K562 (cell line): ENCODE measurements around the gene EFCAB8. TPM values are rescaled to one million over a fixed set of nuclear protein-coding genes. Genes with fewer than 3 reads are reported as not detected.

Experiments used
- ATAC-seq: fragments of 200-7000 bp; cut with Tn5 transposase; 3 replicates; pipeline ENCODE4 v1.9.1; 2020; ENCODE audit warnings: moderate library complexity
- BruUV-seq: library from RNA; stranded (reverse); fragments of 400-500 nt; replicated peaks from 2 replicates; lab custom pipeline; 2021; lab: Mats Ljungman, UMichigan
- CTCF ChIA-PET: fragments of 300-600 bp; formaldehyde crosslinking; extraction: SDS; loops from one replicate; lab custom pipeline; 2021; ENCODE audit warnings: low intra/inter-chr PET ratio; lab: Yijun Ruan, JAX
- POLR2A ChIA-PET: fragments of 300-600, 350-650 bp; sonication (Branson Sonifier 250); formaldehyde crosslinking; extraction: SDS; loops from one replicate; lab custom pipeline; 2021; ENCODE audit warnings: antibody characterized with exemption, inconsistent platforms; lab: Yijun Ruan, JAX
- DNase-seq, 4 experiments: peaks; one replicate each; pipeline versions ENCODE4 v3.0.0 to v3.0.0-alpha.2; 2011 to 2018; ENCODE audit warnings: low spot score in 3 of 4, mixed read lengths in 3 of 4; ENCODE audit errors: extremely low read depth in 1 of 4
- FAIRE-seq: peaks from 2 replicates; lab custom pipeline; 2011; peaks lifted over from hg19 to GRCh38; lab: Jason Lieb, UNC
- H2AFZ ChIP-seq: 2 replicates; pipeline ENCODE4 v1.6.0; 2011; ENCODE audit warnings: low read depth, low read length, control low read depth, inconsistent platforms
- H3K27ac ChIP-seq: fragments of 200-600 bp; 3 replicates; pipeline ENCODE4 v1.8.0; 2011; ENCODE audit warnings: low read depth, mild to moderate bottlenecking, control low read depth, inconsistent platforms, low read length, moderate library complexity, mixed read lengths; ENCODE audit errors: extremely low read depth
- H3K27me3 ChIP-seq, 2 experiments: fragments of 300-600 bp in 1 of 2; 2 replicates in 1 of 2; 3 replicates in 1 of 2; pipeline versions ENCODE4 v1.6.0 to v1.8.0; 2011; ENCODE audit warnings: inconsistent platforms in 2 of 2, low read length in 2 of 2, mild to moderate bottlenecking in 1 of 2, mixed read lengths in 1 of 2, moderate library complexity in 1 of 2; ENCODE audit not compliant: control insufficient read depth in 2 of 2, insufficient read depth in 2 of 2
- H3K36me3 ChIP-seq: fragments of 300-600 bp; 3 replicates; pipeline ENCODE4 v1.8.0; 2011; ENCODE audit warnings: mild to moderate bottlenecking, low read length, inconsistent platforms; ENCODE audit not compliant: control insufficient read depth, insufficient read depth
- H3K4me1 ChIP-seq, 2 experiments: fragments of 200-600 bp in 1 of 2; replicated peaks in 1 of 2; 2 replicates in 1 of 2; 3 replicates in 1 of 2; pipeline versions ENCODE4 v1.5.1 to v1.8.0; 2011; ENCODE audit warnings: inconsistent platforms in 2 of 2, low read length in 2 of 2, mild to moderate bottlenecking in 1 of 2, mixed read lengths in 1 of 2, moderate library complexity in 1 of 2; ENCODE audit not compliant: control insufficient read depth in 2 of 2, insufficient read depth in 2 of 2
- H3K4me2 ChIP-seq: 2 replicates; pipeline ENCODE4 v1.6.1; 2011; ENCODE audit warnings: low read length, control low read depth, inconsistent platforms, mixed read lengths; ENCODE audit not compliant: insufficient read depth
- H3K4me3 ChIP-seq: fragments of 200-600 bp; sonication (generic), shearing (Covaris generic); 2 replicates; pipeline ENCODE4 v1.5.1; 2016; ENCODE audit warnings: control low read depth, inconsistent platforms
- H3K79me2 ChIP-seq: fragments of 200-600 bp; 3 replicates; pipeline ENCODE4 v1.8.0; 2011; ENCODE audit warnings: low read length, inconsistent platforms; ENCODE audit not compliant: control insufficient read depth, insufficient read depth
- H3K9ac ChIP-seq, 2 experiments: 2 replicates each; pipeline versions ENCODE4 v1.6.0 to v1.6.1; 2011; ENCODE audit warnings: low read depth in 2 of 2, low read length in 2 of 2, control low read depth in 1 of 2, inconsistent platforms in 1 of 2, mild to moderate bottlenecking in 1 of 2, mixed read lengths in 1 of 2; ENCODE audit not compliant: insufficient read depth in 1 of 2
- H3K9me1 ChIP-seq: one replicate; pipeline ENCODE4 v1.6.0; 2011; ENCODE audit warnings: inconsistent platforms, mild to moderate bottlenecking, low read length, moderate library complexity; ENCODE audit not compliant: control insufficient read depth, insufficient read depth
- H3K9me3 ChIP-seq: replicated peaks from 2 replicates; pipeline ENCODE4 v1.5.1; 2011; ENCODE audit warnings: low read depth, low read length, inconsistent platforms; ENCODE audit not compliant: control insufficient read depth, insufficient read depth
- H4K20me1 ChIP-seq: replicated peaks from 2 replicates; pipeline ENCODE4 v1.6.1; 2011; ENCODE audit warnings: low read length, inconsistent platforms, mixed read lengths; ENCODE audit not compliant: control insufficient read depth, insufficient read depth
- BCL6 ChIP-seq: fragments of 250-450 bp; sonication (Bioruptor Pico); IDR thresholded peaks from 2 replicates; pipeline ENCODE4 v1.4.0; 2020
- HLTF ChIP-seq: fragments of 450-650 bp; IDR thresholded peaks from 2 replicates; pipeline ENCODE4 v1.6.1; 2016
- LEF1 ChIP-seq: fragments of 450-650 bp; IDR thresholded peaks from 2 replicates; pipeline ENCODE4 v1.6.1; 2016; ENCODE audit warnings: mild to moderate bottlenecking
- MED1 ChIP-seq: sonication (generic); formaldehyde crosslinking; IDR thresholded peaks from 2 replicates; pipeline ENCODE4 v1.8.1; 2023; ENCODE audit warnings: missing genetic modification reagents, borderline replicate concordance
- RAD21 ChIP-seq, 2 experiments: fragments of 250-450 bp in 1 of 2; fragments of 450-650 bp in 1 of 2; sonication (Bioruptor Pico) in 1 of 2; formaldehyde crosslinking in 1 of 2; IDR thresholded peaks in 1 of 2; conservative IDR thresholded peaks in 1 of 2; 2 replicates each; pipeline versions ENCODE4 v1.4.0 to v1.8.0; 2020 to 2022; ENCODE audit warnings: mild to moderate bottlenecking in 2 of 2, moderate library complexity in 1 of 2
- SIX5 ChIP-seq, 2 experiments: IDR thresholded peaks; 2 replicates each; pipeline ENCODE4 v1.6.1; 2011; ENCODE audit warnings: low read length in 2 of 2, borderline replicate concordance in 1 of 2, low read depth in 1 of 2, mild to moderate bottlenecking in 1 of 2, moderate library complexity in 1 of 2; ENCODE audit not compliant: insufficient read depth in 1 of 2
- SMARCA4 ChIP-seq: fragments of 450-650 bp; IDR thresholded peaks from 2 replicates; pipeline ENCODE4 v1.6.1; 2016
- TAF15 ChIP-seq: fragments of 200-400 bp; formaldehyde crosslinking; IDR thresholded peaks from 2 replicates; pipeline ENCODE4 v1.6.1; 2017; ENCODE audit warnings: mild to moderate bottlenecking, low read depth, low read length, moderate library complexity
- ZEB2 ChIP-seq: fragments of 450-650 bp; IDR thresholded peaks from 2 replicates; pipeline ENCODE4 v1.6.1; 2016
- ZNF224 ChIP-seq: sonication (generic); formaldehyde crosslinking; IDR thresholded peaks from 2 replicates; pipeline ENCODE4 v1.8.0; 2022; ENCODE audit warnings: mild to moderate bottlenecking, missing genetic modification reagents
- WGBS: fragments of 100-300 bp; shearing (Covaris generic); methylation state at CpG from one replicate; pipeline ENCODE4 v1.1.6; 2016; ENCODE audit warnings: low coverage, mixed read lengths; ENCODE audit not compliant: insufficient coverage; ENCODE audit errors: missing lambda C conversion rate; 5-methylcytosine and 5-hydroxymethylcytosine counted together
- in situ Hi-C: fragments of 300-500 bp; cut with MboI; formaldehyde crosslinking; loops from 4 replicates; pipeline ENCODE4 v1.15.0; 2018; ENCODE audit warnings: inconsistent platforms, mixed read lengths
- intact Hi-C: fragments of 100-400 bp; cut with micrococcal nuclease; formaldehyde crosslinking; loops from 2 replicates; pipeline ENCODE4 v1.14.2; 2022
- polyA plus RNA-seq, 8 experiments: library from polyadenylated mRNA; depleted of rRNA in 4 of 8; stranded (reverse) in 5 of 8; unstranded in 3 of 8; fragments of >200 nt; fragmentation: Nextera tagmentation in 2 of 8; fragmentation: Illumina TruSeq in 1 of 8; extraction: Ambion mirVana in 2 of 8; extraction: Trizol in 1 of 8; gene quantifications; 2 replicates each; pipeline versions ENCODE4 v1.2.1 to v1.2.3, GENCODE V29; 2011 to 2014; ENCODE audit warnings: inconsistent platforms in 1 of 8, missing spikeins in 1 of 8
- total RNA-seq, 7 experiments: library from RNA; depleted of rRNA in 6 of 7; stranded (reverse); fragments of >200 nt in 6 of 7; fragmentation: Illumina TruSeq in 2 of 7; extraction: Trizol in 2 of 7; gene quantifications; 2 replicates each; pipeline versions ENCODE4 v1.2.1 to v1.2.3, GENCODE V29; 2011 to 2021; ENCODE audit warnings: low replicate concordance in 1 of 7
- TF ChIP-seq, protein P1 (sequence below): fragments of 450-650 bp; IDR thresholded peaks from 2 replicates; pipeline ENCODE4 v1.6.1; 2016; ENCODE audit warnings: mild to moderate bottlenecking, moderate library complexity
- TF ChIP-seq, protein P2 (sequence below): sonication (generic); formaldehyde crosslinking; IDR thresholded peaks from 2 replicates; pipeline ENCODE4 v1.8.1; 2022; ENCODE audit warnings: missing genetic modification reagents

The EFCAB8 gene
- total and polyA plus RNA-seq, 9 of the 15 experiments (the other 6 are each of a cell fraction or from before 2014, with no cell fraction given) = 0.03 to 0.18 (median 0.11) TPM; not detected in 6

DNA sequence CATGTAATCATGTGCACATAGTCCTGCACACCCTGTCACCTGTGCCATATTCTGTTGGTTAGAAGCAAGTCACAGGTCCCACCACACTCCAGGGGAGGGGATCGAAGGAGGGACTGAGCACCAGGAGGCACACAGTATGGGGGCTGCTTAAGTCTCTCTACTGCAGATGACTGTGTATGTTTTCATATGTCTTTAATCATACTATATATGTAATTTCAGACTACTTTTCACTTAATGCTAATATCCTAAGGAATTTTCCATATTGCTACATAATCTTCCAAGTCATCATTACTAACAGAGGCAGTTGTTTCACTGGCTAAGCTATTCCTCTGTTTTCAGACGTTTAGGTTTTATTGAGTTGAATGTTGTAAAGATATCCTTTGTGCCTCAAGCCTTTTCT lies 10.8 kb downstream of the EFCAB8 start:
- FAIRE-seq (no peak), DNase-seq (no peak), ATAC-seq (no peak)
- ChIA-PET POLR2A (interaction anchor here (0.7 to 1.3 kb wide), 2 partner anchors 16 to 28 kb away, joined by 3 read pairs; no protein-coding TSS in a partner anchor), CTCF (no interaction called here)
- no TSS peak for BruUV-seq
- intact Hi-C loops = no loop called here
- H3K36me3 ChIP-seq = no peaks in the 10 kb centered on the region
- H3K4me1 ChIP-seq = no peaks in the 10 kb centered on the region
- H3K4me3 ChIP-seq = no peak overlapping the region
- H3K9me3 ChIP-seq = no peaks in the 10 kb centered on the region
- H3K27ac ChIP-seq = no peak overlapping the region
- peaks cover 14 to 38% of the 10 kb centered on the region in 2 experiments; a peak in 4 of 5 replicates for H3K27me3 ChIP-seq
- H2AFZ ChIP-seq = no peak overlapping the region
- in situ Hi-C loops = no loop called here
- H4K20me1 ChIP-seq = no peaks in the 10 kb centered on the region; the same call in 1 of the 2 replicates
- 8% methylated on average over 2 of the region's 2 CpGs for WGBS
- H3K79me2 ChIP-seq = no peaks in the 10 kb centered on the region
- no peak overlapping the region for H3K4me2 ChIP-seq
- no peak overlapping the region for H3K9ac ChIP-seq
- no peaks in the 10 kb centered on the region for H3K9me1 ChIP-seq
- TF ChIP-seq MED1 (CRISPR knock-in tag) (no peak), SIX5 (IDR thresholded peaks at IDR 0.05; ENCODE audit: borderline replicate concordance in 1 of 2, insufficient read depth in 1 of 2, low read depth in 1 of 2, low read length in 2 of 2) (no peak), SMARCA4 (no peak), ZEB2 (no peak), BCL6 (CRISPR knock-in tag) (no peak), HLTF (no peak), LEF1 (no peak), RAD21 (CRISPR knock-in tag; conservative IDR thresholded peaks at IDR 0.05 in 1 of 2, IDR thresholded peaks at IDR 0.05 in 1 of 2) (no peak), TAF15 (no peak), ZNF224 (CRISPR knock-in tag) (no peak)
- TF ChIP-seq, protein P1, sequence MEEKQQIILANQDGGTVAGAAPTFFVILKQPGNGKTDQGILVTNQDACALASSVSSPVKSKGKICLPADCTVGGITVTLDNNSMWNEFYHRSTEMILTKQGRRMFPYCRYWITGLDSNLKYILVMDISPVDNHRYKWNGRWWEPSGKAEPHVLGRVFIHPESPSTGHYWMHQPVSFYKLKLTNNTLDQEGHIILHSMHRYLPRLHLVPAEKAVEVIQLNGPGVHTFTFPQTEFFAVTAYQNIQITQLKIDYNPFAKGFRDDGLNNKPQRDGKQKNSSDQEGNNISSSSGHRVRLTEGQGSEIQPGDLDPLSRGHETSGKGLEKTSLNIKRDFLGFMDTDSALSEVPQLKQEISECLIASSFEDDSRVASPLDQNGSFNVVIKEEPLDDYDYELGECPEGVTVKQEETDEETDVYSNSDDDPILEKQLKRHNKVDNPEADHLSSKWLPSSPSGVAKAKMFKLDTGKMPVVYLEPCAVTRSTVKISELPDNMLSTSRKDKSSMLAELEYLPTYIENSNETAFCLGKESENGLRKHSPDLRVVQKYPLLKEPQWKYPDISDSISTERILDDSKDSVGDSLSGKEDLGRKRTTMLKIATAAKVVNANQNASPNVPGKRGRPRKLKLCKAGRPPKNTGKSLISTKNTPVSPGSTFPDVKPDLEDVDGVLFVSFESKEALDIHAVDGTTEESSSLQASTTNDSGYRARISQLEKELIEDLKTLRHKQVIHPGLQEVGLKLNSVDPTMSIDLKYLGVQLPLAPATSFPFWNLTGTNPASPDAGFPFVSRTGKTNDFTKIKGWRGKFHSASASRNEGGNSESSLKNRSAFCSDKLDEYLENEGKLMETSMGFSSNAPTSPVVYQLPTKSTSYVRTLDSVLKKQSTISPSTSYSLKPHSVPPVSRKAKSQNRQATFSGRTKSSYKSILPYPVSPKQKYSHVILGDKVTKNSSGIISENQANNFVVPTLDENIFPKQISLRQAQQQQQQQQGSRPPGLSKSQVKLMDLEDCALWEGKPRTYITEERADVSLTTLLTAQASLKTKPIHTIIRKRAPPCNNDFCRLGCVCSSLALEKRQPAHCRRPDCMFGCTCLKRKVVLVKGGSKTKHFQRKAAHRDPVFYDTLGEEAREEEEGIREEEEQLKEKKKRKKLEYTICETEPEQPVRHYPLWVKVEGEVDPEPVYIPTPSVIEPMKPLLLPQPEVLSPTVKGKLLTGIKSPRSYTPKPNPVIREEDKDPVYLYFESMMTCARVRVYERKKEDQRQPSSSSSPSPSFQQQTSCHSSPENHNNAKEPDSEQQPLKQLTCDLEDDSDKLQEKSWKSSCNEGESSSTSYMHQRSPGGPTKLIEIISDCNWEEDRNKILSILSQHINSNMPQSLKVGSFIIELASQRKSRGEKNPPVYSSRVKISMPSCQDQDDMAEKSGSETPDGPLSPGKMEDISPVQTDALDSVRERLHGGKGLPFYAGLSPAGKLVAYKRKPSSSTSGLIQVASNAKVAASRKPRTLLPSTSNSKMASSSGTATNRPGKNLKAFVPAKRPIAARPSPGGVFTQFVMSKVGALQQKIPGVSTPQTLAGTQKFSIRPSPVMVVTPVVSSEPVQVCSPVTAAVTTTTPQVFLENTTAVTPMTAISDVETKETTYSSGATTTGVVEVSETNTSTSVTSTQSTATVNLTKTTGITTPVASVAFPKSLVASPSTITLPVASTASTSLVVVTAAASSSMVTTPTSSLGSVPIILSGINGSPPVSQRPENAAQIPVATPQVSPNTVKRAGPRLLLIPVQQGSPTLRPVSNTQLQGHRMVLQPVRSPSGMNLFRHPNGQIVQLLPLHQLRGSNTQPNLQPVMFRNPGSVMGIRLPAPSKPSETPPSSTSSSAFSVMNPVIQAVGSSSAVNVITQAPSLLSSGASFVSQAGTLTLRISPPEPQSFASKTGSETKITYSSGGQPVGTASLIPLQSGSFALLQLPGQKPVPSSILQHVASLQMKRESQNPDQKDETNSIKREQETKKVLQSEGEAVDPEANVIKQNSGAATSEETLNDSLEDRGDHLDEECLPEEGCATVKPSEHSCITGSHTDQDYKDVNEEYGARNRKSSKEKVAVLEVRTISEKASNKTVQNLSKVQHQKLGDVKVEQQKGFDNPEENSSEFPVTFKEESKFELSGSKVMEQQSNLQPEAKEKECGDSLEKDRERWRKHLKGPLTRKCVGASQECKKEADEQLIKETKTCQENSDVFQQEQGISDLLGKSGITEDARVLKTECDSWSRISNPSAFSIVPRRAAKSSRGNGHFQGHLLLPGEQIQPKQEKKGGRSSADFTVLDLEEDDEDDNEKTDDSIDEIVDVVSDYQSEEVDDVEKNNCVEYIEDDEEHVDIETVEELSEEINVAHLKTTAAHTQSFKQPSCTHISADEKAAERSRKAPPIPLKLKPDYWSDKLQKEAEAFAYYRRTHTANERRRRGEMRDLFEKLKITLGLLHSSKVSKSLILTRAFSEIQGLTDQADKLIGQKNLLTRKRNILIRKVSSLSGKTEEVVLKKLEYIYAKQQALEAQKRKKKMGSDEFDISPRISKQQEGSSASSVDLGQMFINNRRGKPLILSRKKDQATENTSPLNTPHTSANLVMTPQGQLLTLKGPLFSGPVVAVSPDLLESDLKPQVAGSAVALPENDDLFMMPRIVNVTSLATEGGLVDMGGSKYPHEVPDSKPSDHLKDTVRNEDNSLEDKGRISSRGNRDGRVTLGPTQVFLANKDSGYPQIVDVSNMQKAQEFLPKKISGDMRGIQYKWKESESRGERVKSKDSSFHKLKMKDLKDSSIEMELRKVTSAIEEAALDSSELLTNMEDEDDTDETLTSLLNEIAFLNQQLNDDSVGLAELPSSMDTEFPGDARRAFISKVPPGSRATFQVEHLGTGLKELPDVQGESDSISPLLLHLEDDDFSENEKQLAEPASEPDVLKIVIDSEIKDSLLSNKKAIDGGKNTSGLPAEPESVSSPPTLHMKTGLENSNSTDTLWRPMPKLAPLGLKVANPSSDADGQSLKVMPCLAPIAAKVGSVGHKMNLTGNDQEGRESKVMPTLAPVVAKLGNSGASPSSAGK = no peak
- TF ChIP-seq, protein P2, sequence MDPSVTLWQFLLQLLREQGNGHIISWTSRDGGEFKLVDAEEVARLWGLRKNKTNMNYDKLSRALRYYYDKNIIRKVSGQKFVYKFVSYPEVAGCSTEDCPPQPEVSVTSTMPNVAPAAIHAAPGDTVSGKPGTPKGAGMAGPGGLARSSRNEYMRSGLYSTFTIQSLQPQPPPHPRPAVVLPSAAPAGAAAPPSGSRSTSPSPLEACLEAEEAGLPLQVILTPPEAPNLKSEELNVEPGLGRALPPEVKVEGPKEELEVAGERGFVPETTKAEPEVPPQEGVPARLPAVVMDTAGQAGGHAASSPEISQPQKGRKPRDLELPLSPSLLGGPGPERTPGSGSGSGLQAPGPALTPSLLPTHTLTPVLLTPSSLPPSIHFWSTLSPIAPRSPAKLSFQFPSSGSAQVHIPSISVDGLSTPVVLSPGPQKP (CRISPR knock-in tag) = no peak
